RWPE1 (cell line): Measurements from ENCODE around the gene CYP27C1.
A peak's percentile ranks its signal among the peaks of the same experiment; 100 is the strongest.
"Not testable (repeated sequence)": the region's sequence is repeated elsewhere in the genome, so short reads cannot be mapped to it uniquely, and the experiment has no call there.

Source experiments
- CTCF ChIA-PET: fragments of 350-600 bp; sonication (Branson Sonifier 250); formaldehyde crosslinking; extraction: SDS; loops from one replicate; lab custom pipeline; 2021; lab: Yijun Ruan, JAX
- POLR2A ChIA-PET: fragments of 400-600 bp; formaldehyde crosslinking; extraction: SDS; loops from one replicate; lab custom pipeline; 2020; ENCODE audit warnings: antibody characterized with exemption; ENCODE audit not compliant: low non-redundant PET; lab: Yijun Ruan, JAX
- DNase-seq: peaks from one replicate; pipeline ENCODE4 v3.0.0; 2012; ENCODE audit warnings: low spot score
- H3K27ac ChIP-seq: fragments of 450-650 bp; 2 replicates; pipeline ENCODE4 v1.5.1; 2017
- CTCF ChIP-seq: fragments of 450-650 bp; conservative IDR thresholded peaks from 2 replicates; pipeline ENCODE4 v1.5.1; 2017; ENCODE audit warnings: low read depth, mild to moderate bottlenecking

Gene CYP27C1

GRCh38 chr2:127255146-127255545 lies 35.0 kb upstream of the CYP27C1 start:
- DNase-seq = no peak
- no peak for TF ChIP-seq CTCF
- ChIA-PET CTCF (no interaction called here), POLR2A (no interaction called here)
- no peak overlapping the region for H3K27ac ChIP-seq

GRCh38 chr2:127254386-127254981 lies 34.4 kb upstream of the CYP27C1 start:
- DNase-seq = peak; percentile 37
- H3K27ac ChIP-seq = no peak overlapping the region
- no peak for TF ChIP-seq CTCF
- ChIA-PET POLR2A (no interaction called here), CTCF (no interaction called here)

- H3K27ac ChIP-seq, CTCF ChIA-PET, DNase-seq, POLR2A ChIA-PET: not testable (repeated sequence)
These were observed 21.1 kb upstream of the CYP27C1 start for GRCh38 chr2:127241184-127241583.

- no peak overlapping the region for H3K27ac ChIP-seq
- CTCF ChIA-PET = no interaction called here
- no peak for DNase-seq
- no peak for TF ChIP-seq CTCF
- POLR2A ChIA-PET = no interaction called here
These were observed 19.3 kb upstream of the CYP27C1 start for GRCh38 chr2:127239395-127239794.

GRCh38 chr2:127237768-127238167 lies 17.7 kb upstream of the CYP27C1 start:
- DNase-seq, POLR2A ChIA-PET, CTCF ChIA-PET, H3K27ac ChIP-seq: not testable (repeated sequence)

GRCh38 chr2:127235082-127235702 lies 15.1 kb upstream of the CYP27C1 start:
- no peak for TF ChIP-seq CTCF
- CTCF ChIA-PET = interaction anchor here (0.7 kb wide), 1 partner anchor 48 kb away, joined by 6 read pairs; no protein-coding TSS in a partner anchor
- no peak overlapping the region for H3K27ac ChIP-seq
- POLR2A ChIA-PET = no interaction called here
- no peak for DNase-seq

- ChIA-PET CTCF (no interaction called here), POLR2A (no interaction called here)
- DNase-seq = no peak
- no peak for TF ChIP-seq CTCF
- no peak overlapping the region for H3K27ac ChIP-seq
These were observed 13.6 kb upstream of the CYP27C1 start for GRCh38 chr2:127233710-127234109.
